Measurements from ENCODE around the gene CPSF4L. TPM values are rescaled to one million over a fixed set of nuclear protein-coding genes. Genes with fewer than 3 reads are reported as not detected.

CPSF4L gene, protein sequence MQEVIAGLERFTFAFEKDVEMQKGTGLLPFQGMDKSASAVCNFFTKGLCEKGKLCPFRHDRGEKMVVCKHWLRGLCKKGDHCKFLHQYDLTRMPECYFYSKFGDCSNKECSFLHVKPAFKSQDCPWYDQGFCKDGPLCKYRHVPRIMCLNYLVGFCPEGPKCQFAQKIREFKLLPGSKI
- not detected in 2 replicates for total RNA-seq

DNA sequence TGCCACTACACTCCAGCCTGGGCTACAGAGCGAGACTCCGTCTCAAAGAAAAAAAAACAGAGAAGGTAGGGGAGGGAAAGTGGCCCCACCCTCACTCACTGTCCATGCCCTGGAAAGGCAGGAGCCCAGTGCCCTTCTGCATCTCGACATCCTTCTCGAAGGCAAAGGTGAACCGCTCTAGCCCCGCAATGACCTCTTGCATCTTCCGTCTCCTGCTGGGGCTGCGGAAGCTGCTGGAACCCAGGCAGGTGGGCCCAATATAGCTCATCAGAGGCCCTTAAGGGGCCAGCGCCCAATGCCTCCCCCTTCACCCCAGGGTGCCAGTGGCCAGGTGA, at the start of gene CPSF4L:
Gene CPSF4L (minus strand): TSS at position 264 of the 335 bp plus-strand sequence. CDS start 62 bp downstream, at position 202.

Other genes with a start within 250 kb of the CPSF4L start
- 8.2 and 11.4 TPM in 2 replicates for gene SLC39A11, start 169.2 kb downstream of the CPSF4L start, total RNA-seq
- under 0.01 TPM in 1 of 2 replicates, not detected in the other for gene SSTR2, start 96.9 kb downstream of the CPSF4L start, total RNA-seq
- gene COG1, start 68.8 kb downstream of the CPSF4L start, total RNA-seq, result 25.5 and 27.8 TPM in 2 replicates
- 15.0 and 16.6 TPM in 2 replicates for gene CDC42EP4, start 50.1 kb upstream of the CPSF4L start, total RNA-seq